ENCODE data around the gene NUDT15. TPM values are rescaled to one million over a fixed set of nuclear protein-coding genes. Genes with fewer than 3 reads are reported as not detected.

The NUDT15 gene
- polyA plus RNA-seq, 3 donors: 5.1 to 13.3 (median 12.6) TPM

- H3K36me3 ChIP-seq (replicated peaks in 1 of 2; ENCODE audit: control insufficient read depth in 1 of 2, insufficient read depth in 2 of 2, low read length in 2 of 2): no peaks in the 10 kb centered on the region
- no peaks in the 10 kb centered on the region for H3K9me3 ChIP-seq (replicated peaks in 1 of 2; ENCODE audit: control insufficient read depth in 1 of 2, insufficient read depth in 1 of 2, low read length in 2 of 2)
- Mint-ChIP-seq H3K27me3 (ENCODE audit: low read depth in 3 of 3) (no peaks in the 10 kb centered on the region), H3K4me1 (peaks cover 41% of the 10 kb centered on the region), H3K9me3 (peaks cover 0 to 2% (median 0%) of the 10 kb centered on the region in 7 donors), H3K27ac (peak overlapping the region in 5 of 7 donors; percentile 28 to 70 (median 65)), H3K4me3 (no peak overlapping the region), H3K36me3 (peaks cover 1 to 8% of the 10 kb centered on the region in 2 donors)
- no peak for TF ChIP-seq CTCF (IDR thresholded peaks at IDR 0.05)
- no peak overlapping the region for H3K9ac ChIP-seq (ENCODE audit: insufficient read depth, low read length, poor library complexity, severe bottlenecking)
- H3K4me1 ChIP-seq (ENCODE audit: control insufficient read depth in 1 of 2, insufficient read depth in 2 of 2, low read length in 2 of 2): peaks cover 27 to 29% of the 10 kb centered on the region in 2 donors
- WGBS (ENCODE audit: insufficient coverage): no CpG with 5 or more reads among the region's 2 CpGs
- no peak overlapping the region for H3K4me2 ChIP-seq (replicated peaks; ENCODE audit: extremely low read depth, low read length, poor library complexity, severe bottlenecking)
- DNase-seq: peak in 2 of 3 donors; percentile 12 to 36
- intact Hi-C loops (cut with micrococcal nuclease): loop anchor here in 1 of 2 donors (10.0 kb wide), 1 partner anchor 1441 kb away; the partner anchor contains the start of genes CAB39L and SETDB2
- peaks cover 19% of the 10 kb centered on the region for H3K79me2 ChIP-seq (ENCODE audit: insufficient read depth, low read length)
- H3K27ac ChIP-seq (ENCODE audit: low read depth in 1 of 2, low read length in 2 of 2): peak overlapping the region in 1 of 2 donors; percentile 26
- no peaks in the 10 kb centered on the region for H4K20me1 ChIP-seq (ENCODE audit: insufficient read depth, low read length)
- H2AFZ ChIP-seq (ENCODE audit: insufficient read depth, low read depth, low read length, poor library complexity, severe bottlenecking): no peak overlapping the region
- H3K27me3 ChIP-seq (ENCODE audit: control insufficient read depth in 2 of 2, insufficient read depth in 2 of 2, low read length in 2 of 2): no peaks in the 10 kb centered on the region
- H3K4me3 ChIP-seq (replicated peaks in 1 of 3; ENCODE audit: low read depth in 2 of 3, low read length in 3 of 3): no peak overlapping the region
Observed at GRCh38 chr13:48004201-48004600, 33.3 kb upstream of the NUDT15 start.

- H3K27me3 ChIP-seq (ENCODE audit: control insufficient read depth in 2 of 2, insufficient read depth in 2 of 2, low read length in 2 of 2): no peaks in the 10 kb centered on the region
- intact Hi-C loops (cut with micrococcal nuclease): loop anchor here in 1 of 2 donors (10.0 kb wide), 1 partner anchor 1438 kb away; the partner anchor contains the start of genes CAB39L and SETDB2
- TF ChIP-seq CTCF (IDR thresholded peaks at IDR 0.05): no peak
- peaks cover 8 to 12% of the 10 kb centered on the region in 2 donors for H3K36me3 Mint-ChIP-seq
- H3K27me3 Mint-ChIP-seq (ENCODE audit: low read depth in 3 of 3): no peaks in the 10 kb centered on the region
- no peaks in the 10 kb centered on the region for H3K36me3 ChIP-seq (replicated peaks in 1 of 2; ENCODE audit: control insufficient read depth in 1 of 2, insufficient read depth in 2 of 2, low read length in 2 of 2)
- H3K4me3 Mint-ChIP-seq: no peak overlapping the region
- peaks cover 30% of the 10 kb centered on the region for H3K4me1 Mint-ChIP-seq
- H3K9me3 ChIP-seq (replicated peaks in 1 of 2; ENCODE audit: control insufficient read depth in 1 of 2, insufficient read depth in 1 of 2, low read length in 2 of 2): no peaks in the 10 kb centered on the region
- no peak overlapping the region for H3K9ac ChIP-seq (ENCODE audit: insufficient read depth, low read length, poor library complexity, severe bottlenecking)
- H4K20me1 ChIP-seq (ENCODE audit: insufficient read depth, low read length): no peaks in the 10 kb centered on the region
- H3K4me1 ChIP-seq (ENCODE audit: control insufficient read depth in 1 of 2, insufficient read depth in 2 of 2, low read length in 2 of 2): peaks cover 16 to 18% of the 10 kb centered on the region in 2 donors
- H3K27ac Mint-ChIP-seq: no peak overlapping the region
- DNase-seq: no peak
- H2AFZ ChIP-seq (ENCODE audit: insufficient read depth, low read depth, low read length, poor library complexity, severe bottlenecking): no peak overlapping the region
- peaks cover 0 to 2% (median 0%) of the 10 kb centered on the region in 7 donors for H3K9me3 Mint-ChIP-seq
- H3K4me2 ChIP-seq (replicated peaks; ENCODE audit: extremely low read depth, low read length, poor library complexity, severe bottlenecking): no peak overlapping the region
- no peaks in the 10 kb centered on the region for H3K79me2 ChIP-seq (ENCODE audit: insufficient read depth, low read length)
- H3K4me3 ChIP-seq (replicated peaks in 1 of 3; ENCODE audit: low read depth in 2 of 3, low read length in 3 of 3): no peak overlapping the region
- no CpG with 5 or more reads among the region's 1 CpG for WGBS (ENCODE audit: insufficient coverage)
- no peak overlapping the region for H3K27ac ChIP-seq (ENCODE audit: low read depth in 1 of 2, low read length in 2 of 2)
Observed at GRCh38 chr13:48006396-48006795, 31.1 kb upstream of the NUDT15 start.
